Endothelial cell of umbilical vein (primary cell): ENCODE results near the gene STK32A. TPM values are rescaled to one million over a fixed set of nuclear protein-coding genes. Genes with fewer than 3 reads are reported as not detected.

Experiments
- Bru-seq: library from RNA; stranded (reverse); fragments of 400-500 nt; gene quantifications from one replicate; lab custom pipeline; 2021; lab: Mats Ljungman, UMichigan
- BruChase-seq, 2 experiments: library from RNA; stranded (reverse); fragments of 400-500 nt; gene quantifications; one replicate each; lab custom pipeline; 2021; lab: Mats Ljungman, UMichigan
- BruUV-seq: library from RNA; stranded (reverse); fragments of 400-500 nt; replicated peaks from 2 replicates; lab custom pipeline; 2021; lab: Mats Ljungman, UMichigan
- CTCF ChIA-PET: fragments of 300-600, 350-600 bp; sonication (Branson Sonifier 250); formaldehyde crosslinking; loops from one replicate; lab custom pipeline; 2021; ENCODE audit warnings: antibody characterized with exemption, inconsistent platforms; lab: Charles Lee
- POLR2A ChIA-PET: fragments of 300-600, 350-600 bp; sonication (Branson Sonifier 250); formaldehyde crosslinking; loops from one replicate; lab custom pipeline; 2021; ENCODE audit warnings: antibody characterized with exemption, inconsistent platforms; lab: Charles Lee
- DNase-seq: peaks from one replicate; pipeline ENCODE4 v3.0.0-alpha.2; 2011; ENCODE audit warnings: low read depth, low spot score
- FAIRE-seq: peaks from 2 replicates; lab custom pipeline; 2011; peaks lifted over from hg19 to GRCh38; lab: Jason Lieb, UNC
- H2AFZ ChIP-seq: 2 replicates; pipeline ENCODE4 v1.6.0; 2012; ENCODE audit warnings: low read depth, low read length, control low read depth, inconsistent platforms
- H3K27ac ChIP-seq: 2 replicates; pipeline ENCODE4 v1.5.1; 2011; ENCODE audit warnings: low read depth, mild to moderate bottlenecking, control low read depth, low read length, moderate library complexity; ENCODE audit not compliant: insufficient read depth
- H3K27me3 ChIP-seq, 2 experiments: 2 replicates each; pipeline versions ENCODE4 v1.6.0 to v1.6.1; 2011; ENCODE audit warnings: low read length in 2 of 2, mixed read lengths in 1 of 2; ENCODE audit not compliant: control insufficient read depth in 2 of 2, insufficient read depth in 2 of 2
- H3K36me3 ChIP-seq, 2 experiments: 2 replicates in 1 of 2; 3 replicates in 1 of 2; pipeline ENCODE4 v1.5.1; 2011; ENCODE audit warnings: low read length in 2 of 2, mild to moderate bottlenecking in 1 of 2, moderate library complexity in 1 of 2; ENCODE audit not compliant: control insufficient read depth in 2 of 2, insufficient read depth in 2 of 2; ENCODE audit errors: extremely low read depth in 1 of 2
- H3K4me1 ChIP-seq: 3 replicates; pipeline ENCODE4 v1.5.1; 2011; ENCODE audit warnings: mild to moderate bottlenecking, low read length; ENCODE audit not compliant: control insufficient read depth, insufficient read depth; ENCODE audit errors: extremely low read depth
- H3K4me2 ChIP-seq: 2 replicates; pipeline ENCODE4 v1.6.1; 2011; ENCODE audit warnings: low read length, control low read depth, mixed read lengths; ENCODE audit not compliant: insufficient read depth
- H3K4me3 ChIP-seq, 3 experiments: fragments of 200-600 bp in 1 of 3; sonication (generic), shearing (Covaris generic) in 1 of 3; replicated peaks in 1 of 3; 2 replicates each; pipeline ENCODE4 v1.5.1; 2011 to 2016; ENCODE audit warnings: control low read depth in 3 of 3, low read length in 3 of 3, mild to moderate bottlenecking in 2 of 3, inconsistent platforms in 1 of 3, low read depth in 1 of 3, moderate library complexity in 1 of 3; ENCODE audit not compliant: insufficient read depth in 1 of 3
- H3K79me2 ChIP-seq: 2 replicates; pipeline ENCODE4 v1.6.0; 2012; ENCODE audit warnings: low read length, inconsistent platforms; ENCODE audit not compliant: control insufficient read depth, insufficient read depth
- H3K9ac ChIP-seq: replicated peaks from 2 replicates; pipeline ENCODE3; 2011; ENCODE audit warnings: low read length, control low read depth; ENCODE audit not compliant: insufficient read depth; ENCODE audit errors: extremely low read depth
- H3K9me1 ChIP-seq: replicated peaks from 3 replicates; pipeline ENCODE4 v1.6.0; 2011; ENCODE audit warnings: mild to moderate bottlenecking, low read length; ENCODE audit not compliant: control insufficient read depth, insufficient read depth; ENCODE audit errors: extremely low read depth
- H3K9me3 ChIP-seq: replicated peaks from 2 replicates; pipeline ENCODE4 v1.5.1; 2012; ENCODE audit warnings: low read length, inconsistent platforms; ENCODE audit not compliant: control insufficient read depth, insufficient read depth
- H4K20me1 ChIP-seq: replicated peaks from 2 replicates; pipeline ENCODE3; 2011; ENCODE audit warnings: mild to moderate bottlenecking, low read length; ENCODE audit not compliant: control insufficient read depth, insufficient read depth; ENCODE audit errors: extremely low read depth
- EZH2 ChIP-seq: IDR thresholded peaks from 2 replicates; pipeline ENCODE4 v1.6.1; 2012; ENCODE audit warnings: borderline replicate concordance, low read depth, mild to moderate bottlenecking, moderate library complexity, low read length, inconsistent platforms; ENCODE audit not compliant: severe bottlenecking
- FOS ChIP-seq: IDR thresholded peaks from 2 replicates; pipeline ENCODE4 v1.6.1; 2011; ENCODE audit warnings: mild to moderate bottlenecking, low read length, moderate library complexity, borderline replicate concordance; ENCODE audit not compliant: insufficient read depth
- GATA2 ChIP-seq: IDR thresholded peaks from 2 replicates; pipeline ENCODE4 v1.7.0; 2011; ENCODE audit warnings: low read depth, mild to moderate bottlenecking, moderate library complexity, mixed read lengths, low read length; ENCODE audit not compliant: insufficient read length, insufficient read depth
- JUN ChIP-seq: IDR thresholded peaks from 2 replicates; pipeline ENCODE4 v1.6.1; 2011; ENCODE audit warnings: borderline replicate concordance, low read depth; ENCODE audit not compliant: insufficient read length, insufficient read depth
- MYC ChIP-seq: IDR thresholded peaks from one replicate; pipeline ENCODE4 v1.6.1; 2011; ENCODE audit warnings: mild to moderate bottlenecking, low read depth, low read length
- POLR2A ChIP-seq: IDR thresholded peaks from 2 replicates; pipeline ENCODE4 v1.6.1; 2012; ENCODE audit warnings: low read depth, mild to moderate bottlenecking, control low read depth, low read length
- POLR2AphosphoS5 ChIP-seq: IDR thresholded peaks from 2 replicates; pipeline ENCODE4 v1.6.1; 2012; ENCODE audit warnings: low read depth, mild to moderate bottlenecking, control low read depth, low read length, moderate library complexity; ENCODE audit not compliant: insufficient read depth
- dilution Hi-C: fragments of 300-500 bp; cut with MboI; formaldehyde crosslinking; loops from one replicate; pipeline ENCODE4 v1.15.0; 2019; ENCODE audit warnings: low sequenced_read_pairs; ENCODE audit not compliant: extremely low pct_ligation_motif_present
- intact Hi-C: fragments of 100-400 bp; cut with micrococcal nuclease; formaldehyde crosslinking; loops from one replicate; pipeline ENCODE4 v1.10.0; 2022
- long read RNA-seq: library from polyadenylated mRNA; stranded (forward); transcript quantifications from one replicate; pipeline ENCODE4 v2.0.0, GENCODE V29; 2021
- polyA minus RNA-seq, 3 experiments: library from RNA; depleted of rRNA, polyadenylated mRNA; stranded (reverse); fragments of >200 nt; gene quantifications; 1 replicate in 1 of 3; 2 replicates in 2 of 3; pipeline ENCODE4 v1.2.3, GENCODE V29; 2011
- polyA plus RNA-seq, 4 experiments: library from polyadenylated mRNA; depleted of rRNA in 3 of 4; stranded (reverse) in 3 of 4; unstranded in 1 of 4; fragments of >200 nt; gene quantifications; 2 replicates each; pipeline versions ENCODE4 v1.2.1 to v1.2.3, GENCODE V29; 2011 to 2012; ENCODE audit warnings: missing spikeins in 1 of 4
- total RNA-seq: library from RNA; stranded (reverse); gene quantifications from 2 replicates; pipeline ENCODE4 v1.2.3, GENCODE V29; 2021
- TF ChIP-seq, protein P1 (sequence below), 2 donors: IDR thresholded peaks; 1 replicate in 1 of 2; 2 replicates in 1 of 2; pipeline ENCODE4 v1.5.1; 2011; ENCODE audit warnings: low read length in 2 of 2, mild to moderate bottlenecking in 2 of 2, moderate library complexity in 2 of 2, control low read depth in 1 of 2, inconsistent platforms in 1 of 2, low read depth in 1 of 2; ENCODE audit not compliant: insufficient read depth in 1 of 2; ENCODE audit errors: extremely low read depth in 1 of 2
- TF ChIP-seq, protein P2 (sequence below): IDR thresholded peaks from 2 replicates; pipeline ENCODE4 v1.6.1; 2011; ENCODE audit not compliant: insufficient read depth, insufficient read length

Gene STK32A
- total RNA-seq (not detected in 2 replicates), polyA plus RNA-seq (not detected in 2 replicates), polyA minus RNA-seq (0.04 TPM in 1 of 2 replicates, not detected in the other), Bru-seq, nascent RNA (percentile 2 among the genes with signal in this experiment), BruChase-seq, experiment 1, labeled RNA remaining after a 6-hour chase (not detected), BruChase-seq, experiment 2, labeled RNA remaining after a 2-hour chase (not detected)
- polyA plus RNA-seq (2011; cell fraction: cytosol; rRNA removed) = not detected in 2 replicates
- polyA plus RNA-seq (2011; cell fraction: nucleus; rRNA removed) = not detected in 2 replicates
- polyA plus RNA-seq (2012) = 0.13 TPM in 1 of 2 replicates, not detected in the other
- polyA minus RNA-seq (2011; cell fraction: cytosol; rRNA and poly(A)+ RNA removed) = 0.31 TPM
- polyA minus RNA-seq (2011; cell fraction: nucleus; rRNA and poly(A)+ RNA removed) = not detected in 2 replicates
- long read RNA-seq = 0 reads

DNA sequence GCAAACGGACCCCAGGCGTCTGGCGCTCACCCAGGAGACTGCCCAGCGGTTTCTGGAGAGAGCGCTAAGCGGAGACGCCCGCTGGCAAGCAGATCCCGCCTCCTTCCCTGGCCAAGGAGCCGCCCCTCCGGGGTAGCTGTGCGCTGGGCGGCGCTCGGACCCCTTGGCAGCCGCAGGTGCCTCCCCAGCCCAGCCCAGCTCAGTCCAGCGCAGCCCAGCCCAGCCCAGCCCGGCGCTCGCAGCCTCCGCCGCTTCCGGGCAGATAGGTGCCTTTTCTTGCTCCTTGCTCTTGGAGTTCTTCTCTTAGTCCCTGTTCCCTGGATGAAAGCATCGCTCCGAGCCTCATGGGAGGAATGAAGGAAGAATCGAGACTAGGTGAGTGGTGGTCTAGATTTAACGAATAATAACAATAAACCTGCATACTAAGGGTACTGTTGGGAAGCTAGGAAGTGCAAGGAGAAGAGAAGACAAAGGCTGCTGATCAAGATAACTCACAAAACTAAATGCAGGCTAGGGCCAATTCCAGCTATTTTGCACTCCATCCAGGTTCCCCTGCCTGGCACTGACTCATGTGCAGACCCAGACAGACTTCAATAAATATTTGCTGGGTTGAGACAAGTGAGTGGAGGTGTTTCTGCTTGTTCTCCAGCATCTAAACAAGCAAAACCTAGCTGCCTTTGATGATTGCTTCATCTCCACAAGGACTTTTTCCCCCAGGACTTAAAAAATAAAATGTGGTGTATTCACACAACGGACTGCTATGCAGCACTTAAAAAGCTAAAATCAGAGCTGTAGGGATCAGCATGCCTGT lies at the start of gene STK32A:
TSS of gene STK32A (plus strand) at position 202 of the 811 bp plus-strand sequence. CDS start 4,609 bp downstream, outside the sequence.
- Histone ChIP-seq H3K9me1 (no peaks in the 10 kb centered on the region), H4K20me1 (no peaks in the 10 kb centered on the region), H3K4me3 (peak within 1 kb of the TSS; percentile 19 to 35 (median 34)), H3K9ac (no peak within 1 kb of the TSS), H3K9me3 (no peaks in the 10 kb centered on the region), H3K27ac (no peak within 1 kb of the TSS), H3K4me1 (no peaks in the 10 kb centered on the region), H3K4me2 (peak within 1 kb of the TSS; percentile 58), H2AFZ (peak within 1 kb of the TSS; percentile 93), H3K79me2 (no peaks in the 10 kb centered on the region), H3K27me3 (peaks cover 22 to 37% of the 10 kb centered on the region in 2 experiments), H3K36me3 (no peaks in the 10 kb centered on the region)
- ChIA-PET POLR2A (interaction anchor here (0.8 kb wide), 1 partner anchor 89 kb away, joined by 4 read pairs; no protein-coding TSS in a partner anchor), CTCF (interaction anchor here (0.9 to 1.6 kb wide), 6 partner anchors 11 to 157 kb away, joined by 3 to 16 read pairs (median 4); no protein-coding TSS in a partner anchor)
- peak; percentile 25 for DNase-seq
- TF ChIP-seq FOS (no peak), MYC (no peak), EZH2 (no peak), GATA2 (no peak), JUN (no peak), POLR2AphosphoS5 (no peak), POLR2A (no peak)
- TF ChIP-seq, protein P1, sequence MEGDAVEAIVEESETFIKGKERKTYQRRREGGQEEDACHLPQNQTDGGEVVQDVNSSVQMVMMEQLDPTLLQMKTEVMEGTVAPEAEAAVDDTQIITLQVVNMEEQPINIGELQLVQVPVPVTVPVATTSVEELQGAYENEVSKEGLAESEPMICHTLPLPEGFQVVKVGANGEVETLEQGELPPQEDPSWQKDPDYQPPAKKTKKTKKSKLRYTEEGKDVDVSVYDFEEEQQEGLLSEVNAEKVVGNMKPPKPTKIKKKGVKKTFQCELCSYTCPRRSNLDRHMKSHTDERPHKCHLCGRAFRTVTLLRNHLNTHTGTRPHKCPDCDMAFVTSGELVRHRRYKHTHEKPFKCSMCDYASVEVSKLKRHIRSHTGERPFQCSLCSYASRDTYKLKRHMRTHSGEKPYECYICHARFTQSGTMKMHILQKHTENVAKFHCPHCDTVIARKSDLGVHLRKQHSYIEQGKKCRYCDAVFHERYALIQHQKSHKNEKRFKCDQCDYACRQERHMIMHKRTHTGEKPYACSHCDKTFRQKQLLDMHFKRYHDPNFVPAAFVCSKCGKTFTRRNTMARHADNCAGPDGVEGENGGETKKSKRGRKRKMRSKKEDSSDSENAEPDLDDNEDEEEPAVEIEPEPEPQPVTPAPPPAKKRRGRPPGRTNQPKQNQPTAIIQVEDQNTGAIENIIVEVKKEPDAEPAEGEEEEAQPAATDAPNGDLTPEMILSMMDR (IDR thresholded peaks at IDR 0.05; ENCODE audit: extremely low read depth in 1 of 2, insufficient read depth in 1 of 2, low read depth in 1 of 2, low read length in 2 of 2) = no peak
- TF ChIP-seq, protein P2, sequence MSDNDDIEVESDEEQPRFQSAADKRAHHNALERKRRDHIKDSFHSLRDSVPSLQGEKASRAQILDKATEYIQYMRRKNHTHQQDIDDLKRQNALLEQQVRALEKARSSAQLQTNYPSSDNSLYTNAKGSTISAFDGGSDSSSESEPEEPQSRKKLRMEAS = no peak
- intact Hi-C loops (no loop called here), dilution Hi-C loops (no loop called here)
- peak; percentile 15 for FAIRE-seq
- no TSS peak for BruUV-seq
